GM12878 (cell line): ENCODE results near the gene FAM9B. TPM values are rescaled to one million over a fixed set of nuclear protein-coding genes. Genes with fewer than 3 reads are reported as not detected.

Experiments
- ATAC-seq: fragments of 200-7000 bp; cut with Tn5 transposase; 3 replicates; pipeline ENCODE4 v1.9.1; 2020; ENCODE audit warnings: mild to moderate bottlenecking, moderate library complexity
- BruUV-seq: library from RNA; stranded (reverse); fragments of 400-500 nt; replicated peaks from 2 replicates; lab custom pipeline; 2021; lab: Mats Ljungman, UMichigan
- CTCF ChIA-PET: fragments of 300-600 bp; sonication (Branson Sonifier 250); formaldehyde crosslinking; extraction: SDS; loops from one replicate; lab custom pipeline; 2021; ENCODE audit warnings: inconsistent platforms; lab: Yijun Ruan, JAX
- POLR2A ChIA-PET: fragments of 350-600 bp; formaldehyde crosslinking; extraction: SDS; loops from one replicate; lab custom pipeline; 2021; ENCODE audit warnings: inconsistent platforms; lab: Charles Lee
- RAD21 ChIA-PET: fragments of 300-600 bp; sonication (Branson Sonifier 250); formaldehyde crosslinking; loops from one replicate; lab custom pipeline; 2023; ENCODE audit warnings: antibody characterized with exemption; ENCODE audit not compliant: unreplicated experiment; lab: Charles Lee
- SMC1A ChIA-PET: fragments of 300-600 bp; sonication (Branson Sonifier 250); formaldehyde crosslinking; loops from one replicate; lab custom pipeline; 2023; ENCODE audit not compliant: unreplicated experiment, uncharacterized antibody; lab: Charles Lee
- DNase-seq: peaks from one replicate; pipeline ENCODE4 v3.0.0-alpha.2; 2011; ENCODE audit warnings: low read depth, low spot score
- FAIRE-seq: peaks from 3 replicates; lab custom pipeline; 2011; peaks lifted over from hg19 to GRCh38; lab: Jason Lieb, UNC
- H2AFZ ChIP-seq: 2 replicates; pipeline ENCODE4 v1.6.0; 2011; ENCODE audit warnings: low read depth, low read length, control low read depth; ENCODE audit not compliant: control insufficient read depth
- H3K27ac ChIP-seq: 2 replicates; pipeline ENCODE4 v1.5.1; 2011; ENCODE audit warnings: control low read depth; ENCODE audit not compliant: control insufficient read depth, insufficient read depth
- H3K27me3 ChIP-seq, 2 experiments: replicated peaks in 1 of 2; 2 replicates each; pipeline versions ENCODE4 v1.6.0 to v1.6.1; 2011; ENCODE audit warnings: low read length in 1 of 2; ENCODE audit not compliant: control insufficient read depth in 2 of 2, insufficient read depth in 2 of 2
- H3K36me3 ChIP-seq, 2 experiments: 2 replicates each; pipeline ENCODE4 v1.5.1; 2011; ENCODE audit warnings: low read length in 1 of 2; ENCODE audit not compliant: control insufficient read depth in 2 of 2, insufficient read depth in 2 of 2
- H3K4me1 ChIP-seq: 2 replicates; pipeline ENCODE4 v1.6.1; 2011; ENCODE audit warnings: mild to moderate bottlenecking, low read length, moderate library complexity, mixed read lengths; ENCODE audit not compliant: control insufficient read depth, insufficient read depth
- H3K4me2 ChIP-seq: 2 replicates; pipeline ENCODE4 v1.6.0; 2011; ENCODE audit warnings: control low read depth; ENCODE audit not compliant: control insufficient read depth, insufficient read depth
- H3K4me3 ChIP-seq: fragments of 200-600 bp; sonication (generic); 2 replicates; pipeline ENCODE4 v1.5.1; 2016
- H3K79me2 ChIP-seq: 2 replicates; pipeline ENCODE4 v1.6.0; 2011; ENCODE audit warnings: low read length; ENCODE audit not compliant: control insufficient read depth, insufficient read depth
- H3K9ac ChIP-seq: 2 replicates; pipeline ENCODE4 v1.8.0; 2011; ENCODE audit warnings: low read length, control low read depth, mixed read lengths; ENCODE audit not compliant: control insufficient read depth, insufficient read depth
- H3K9me3 ChIP-seq: replicated peaks from 3 replicates; pipeline ENCODE4 v1.5.1; 2011; ENCODE audit warnings: mild to moderate bottlenecking, low read length; ENCODE audit not compliant: control insufficient read depth, insufficient read depth
- H4K20me1 ChIP-seq: 2 replicates; pipeline ENCODE4 v1.6.0; 2011; ENCODE audit not compliant: control insufficient read depth, insufficient read depth
- BCLAF1 ChIP-seq: fragments of 450-650 bp; IDR thresholded peaks from 2 replicates; pipeline ENCODE4 v1.6.1; 2017; ENCODE audit warnings: antibody characterized with exemption, mild to moderate bottlenecking, moderate library complexity
- CREM ChIP-seq: IDR thresholded peaks from 2 replicates; pipeline ENCODE4 v1.6.1; 2014; ENCODE audit warnings: antibody characterized with exemption, low read depth
- MEF2A ChIP-seq: IDR thresholded peaks from 2 replicates; pipeline ENCODE4 v1.6.1; 2011; ENCODE audit warnings: low read depth, mild to moderate bottlenecking, low read length, moderate library complexity; ENCODE audit not compliant: insufficient read depth
- REST ChIP-seq: IDR thresholded peaks from 2 replicates; pipeline ENCODE4 v1.6.1; 2012; ENCODE audit warnings: mild to moderate bottlenecking, low read depth, low read length
- SMAD1 ChIP-seq: fragments of 450-650 bp; IDR thresholded peaks from 2 replicates; pipeline ENCODE4 v1.6.1; 2018; ENCODE audit warnings: mild to moderate bottlenecking, low read depth; ENCODE audit not compliant: partially characterized antibody
- SP1 ChIP-seq: IDR thresholded peaks from one replicate; pipeline ENCODE4 v1.6.1; 2011; ENCODE audit warnings: low read depth, low read length
- STAT3 ChIP-seq: IDR thresholded peaks from 2 replicates; pipeline ENCODE4 v1.6.1; 2011; ENCODE audit warnings: low read depth, low read length, improper control_type of control experiment
- YBX1 ChIP-seq: fragments of 450-650 bp; IDR thresholded peaks from 2 replicates; pipeline ENCODE4 v1.6.1; 2016; ENCODE audit warnings: antibody characterized with exemption
- ZBTB40 ChIP-seq: fragments of 450-650 bp; IDR thresholded peaks from 2 replicates; pipeline ENCODE4 v1.6.1; 2016; ENCODE audit warnings: mild to moderate bottlenecking, moderate library complexity, borderline replicate concordance
- ZNF687 ChIP-seq: fragments of 450-650 bp; IDR thresholded peaks from 2 replicates; pipeline ENCODE4 v1.6.1; 2017; ENCODE audit warnings: mild to moderate bottlenecking, moderate library complexity
- WGBS: methylation state at CpG from one replicate; pipeline ENCODE4 v1.1.6; 2016; ENCODE audit warnings: low lambda C conversion rate; ENCODE audit not compliant: insufficient replicate concordance, insufficient coverage; ENCODE audit errors: missing lambda C conversion rate; 5-methylcytosine and 5-hydroxymethylcytosine counted together
- in situ Hi-C: fragments of 300-500 bp; cut with MboI; formaldehyde crosslinking; loops from 9 replicates; pipeline ENCODE4 v1.14.3; 2018; ENCODE audit warnings: mixed read lengths
- intact Hi-C: fragments of 100-400 bp; cut with micrococcal nuclease; formaldehyde crosslinking; loops from one replicate; pipeline ENCODE4 v1.14.2; 2022; ENCODE audit not compliant: unreplicated experiment
- polyA plus RNA-seq, 11 experiments: library from polyadenylated mRNA; depleted of rRNA in 4 of 11; unstranded in 6 of 11; stranded (reverse) in 5 of 11; fragments of >200 nt; fragmentation: Nextera tagmentation in 4 of 11; fragmentation: Illumina TruSeq in 1 of 11; extraction: Ambion mirVana in 4 of 11; extraction: Trizol in 1 of 11; gene quantifications; 1 replicate in 1 of 11; 2 replicates in 10 of 11; pipeline versions ENCODE4 v1.2.1 to v1.2.3, GENCODE V29; 2011 to 2016; ENCODE audit warnings: inconsistent platforms in 2 of 11, missing spikeins in 2 of 11, low read depth in 1 of 11
- total RNA-seq, 4 experiments: library from RNA; depleted of rRNA in 3 of 4; stranded (reverse); fragments of >200 nt in 3 of 4; fragmentation: Illumina TruSeq in 1 of 4; extraction: Trizol in 1 of 4; gene quantifications; 2 replicates each; pipeline versions ENCODE4 v1.2.1 to v1.2.3, GENCODE V29; 2013 to 2021

Gene FAM9B
- total and polyA plus RNA-seq, 10 of the 15 experiments (the other 5 are each of a cell fraction or from before 2014, with no cell fraction given): not detected

- no peaks in the 10 kb centered on the region for H4K20me1 ChIP-seq
- no peaks in the 10 kb centered on the region for H3K4me1 ChIP-seq
- FAIRE-seq: no peak
- ATAC-seq: no peak
- SMC1A ChIA-PET: no interaction called here
- no peak overlapping the region for H3K4me2 ChIP-seq
- RAD21 ChIA-PET: no interaction called here
- intact Hi-C loops (no loop called here), in situ Hi-C loops (no loop called here)
- no TSS peak for BruUV-seq
- CTCF ChIA-PET: no interaction called here
- H3K36me3 ChIP-seq: no peaks in the 10 kb centered on the region
- no peak overlapping the region for H2AFZ ChIP-seq
- no peaks in the 10 kb centered on the region for H3K9me3 ChIP-seq
- H3K27ac ChIP-seq: no peak overlapping the region
- H3K4me3 ChIP-seq: no peak overlapping the region
- no peak for DNase-seq
- H3K9ac ChIP-seq: no peak overlapping the region
- H3K27me3 ChIP-seq: no peaks in the 10 kb centered on the region
- POLR2A ChIA-PET: no interaction called here
- WGBS: 27% methylated on average over 5 of the region's 5 CpGs
- H3K79me2 ChIP-seq: no peaks in the 10 kb centered on the region
- no peak for TF ChIP-seq YBX1
- no peak for TF ChIP-seq SMAD1
- TF ChIP-seq ZBTB40: no peak
- TF ChIP-seq ZNF687: no peak
- TF ChIP-seq SP1: no peak
- TF ChIP-seq STAT3: no peak
- no peak for TF ChIP-seq BCLAF1
- TF ChIP-seq MEF2A: no peak
- TF ChIP-seq CREM: no peak
- TF ChIP-seq REST: no peak
These were observed 35.6 kb upstream of the FAM9B start for GRCh38 chrX:9069573-9069972.
